Stimulated activated CD8-positive, alpha-beta memory T cell treated with anti-CD3 and anti-CD28 coated beads, Interleukin-7, amount 100 ng/mL, for 24 hours (primary cell): ENCODE measurements around the gene HEXD.

ENCODE experiments used
- DNase-seq: peaks from one replicate; pipeline ENCODE4 v3.0.0-alpha.2; 2020; ENCODE audit warnings: low read depth

Gene HEXD

GRCh38 chr17:82489851-82490511 is 71.8 kb downstream of the HEXD start:
- DNase-seq, result no peak

GRCh38 chr17:82490512-82491195 is 72.5 kb downstream of the HEXD start:
- DNase-seq, result no peak

GRCh38 chr17:82491196-82491530 is 73.0 kb downstream of the HEXD start:
- DNase-seq, result no peak

GRCh38 chr17:82491533-82491932 is 73.4 kb downstream of the HEXD start:
- no peak for DNase-seq
